Right lobe of liver (tissue), 6 donors: ENCODE data around the gene KIRREL3. TPM values are rescaled to one million over a fixed set of nuclear protein-coding genes. Genes with fewer than 3 reads are reported as not detected.
A peak's percentile ranks its signal among the peaks of the same experiment; 100 is the strongest.

Source experiments
- ATAC-seq, 4 donors: fragments of 200-7000 bp; cut with Tn5 transposase; one replicate each; pipeline ENCODE4 v1.9.1; 2020; ENCODE audit warnings: mild to moderate bottlenecking in 4 of 4, moderate library complexity in 4 of 4
- DNase-seq, 3 donors: peaks; one replicate each; pipeline ENCODE4 v3.0.0-alpha.2; 2020
- H3K27ac ChIP-seq, 3 donors: fragments of 200-600 bp; one replicate each; pipeline ENCODE4 v1.8.0; 2022
- H3K27me3 ChIP-seq, 2 donors: fragments of 200-600 bp; one replicate each; pipeline ENCODE4 v1.8.0; 2022
- H3K36me3 ChIP-seq, 4 donors: fragments of 200-600 bp; sonication (generic) in 1 of 4; one replicate each; pipeline versions ENCODE4 v1.5.1 to v1.8.0; 2017 to 2022; ENCODE audit warnings: control low read depth in 1 of 4
- H3K4me1 ChIP-seq, 4 donors: fragments of 200-600 bp; sonication (generic) in 1 of 4; one replicate each; pipeline versions ENCODE4 v1.5.1 to v1.8.0; 2017 to 2022; ENCODE audit warnings: control low read depth in 1 of 4
- H3K4me3 ChIP-seq, 3 donors: fragments of 200-600 bp; one replicate each; pipeline ENCODE4 v1.8.0; 2022
- H3K9me3 ChIP-seq, 4 donors: fragments of 200-600 bp; sonication (generic) in 1 of 4; one replicate each; pipeline versions ENCODE4 v1.5.1 to v1.8.0; 2017 to 2022; ENCODE audit warnings: control low read depth in 1 of 4
- POLR2A ChIP-seq: fragments of 450-650 bp; IDR thresholded peaks from one replicate; pipeline ENCODE4 v1.6.1; 2017; ENCODE audit warnings: antibody characterized with exemption, mild to moderate bottlenecking
- WGBS: methylation state at CpG from one replicate; pipeline ENCODE4 v1.1.6; 2018; ENCODE audit warnings: low coverage, low lambda C conversion rate; ENCODE audit not compliant: insufficient coverage; ENCODE audit errors: missing lambda C conversion rate; 5-methylcytosine and 5-hydroxymethylcytosine counted together
- intact Hi-C, 2 donors: fragments of 100-400 bp; cut with DNase I; formaldehyde crosslinking; loops; one replicate each; pipeline versions ENCODE4 v1.11.2 to v1.14.1; 2022
- total RNA-seq, 6 experiments: library from RNA; depleted of rRNA in 2 of 6; stranded (reverse); fragments of >200 nt in 2 of 6; fragmentation: NEBNext Ultra II Directional in 3 of 6; extraction: Animal tissue kit (Norgen Biotek cat#: 25700) in 3 of 6; gene quantifications; one replicate each; pipeline versions ENCODE4 v1.1.0 to v1.2.4, GENCODE V29; 2016 to 2023
- TF ChIP-seq, protein P1 (sequence below), 4 donors: fragments of 200-600 bp in 3 of 4; fragments of 450-650 bp in 1 of 4; IDR thresholded peaks; one replicate each; pipeline versions ENCODE4 v1.5.1 to v1.8.0; 2016 to 2022; ENCODE audit warnings: antibody characterized with exemption in 4 of 4, mild to moderate bottlenecking in 2 of 4
- donor health status: DM: no; HTN: yes; CAD: no.
- donor health status: DM: no; HTN: no; CAD: no.
- donor health status: DM: no; HTN: no; CAD: no.
- donor health status: DM: no; HTN: yes; CAD: no.
- donor health status: DM: no; HTN: yes; CAD: no.

KIRREL3 gene
- total RNA-seq, 6 experiments from 2014 or later = not detected

GRCh38 chr11:126713806-126714205, 286.8 kb downstream of the KIRREL3 start:
- TF ChIP-seq, protein P1, sequence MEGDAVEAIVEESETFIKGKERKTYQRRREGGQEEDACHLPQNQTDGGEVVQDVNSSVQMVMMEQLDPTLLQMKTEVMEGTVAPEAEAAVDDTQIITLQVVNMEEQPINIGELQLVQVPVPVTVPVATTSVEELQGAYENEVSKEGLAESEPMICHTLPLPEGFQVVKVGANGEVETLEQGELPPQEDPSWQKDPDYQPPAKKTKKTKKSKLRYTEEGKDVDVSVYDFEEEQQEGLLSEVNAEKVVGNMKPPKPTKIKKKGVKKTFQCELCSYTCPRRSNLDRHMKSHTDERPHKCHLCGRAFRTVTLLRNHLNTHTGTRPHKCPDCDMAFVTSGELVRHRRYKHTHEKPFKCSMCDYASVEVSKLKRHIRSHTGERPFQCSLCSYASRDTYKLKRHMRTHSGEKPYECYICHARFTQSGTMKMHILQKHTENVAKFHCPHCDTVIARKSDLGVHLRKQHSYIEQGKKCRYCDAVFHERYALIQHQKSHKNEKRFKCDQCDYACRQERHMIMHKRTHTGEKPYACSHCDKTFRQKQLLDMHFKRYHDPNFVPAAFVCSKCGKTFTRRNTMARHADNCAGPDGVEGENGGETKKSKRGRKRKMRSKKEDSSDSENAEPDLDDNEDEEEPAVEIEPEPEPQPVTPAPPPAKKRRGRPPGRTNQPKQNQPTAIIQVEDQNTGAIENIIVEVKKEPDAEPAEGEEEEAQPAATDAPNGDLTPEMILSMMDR (IDR thresholded peaks at IDR 0.05) = no peak
- TF ChIP-seq POLR2A = no peak
- Histone ChIP-seq H3K27me3 (no peaks in the 10 kb centered on the region), H3K9me3 (no peaks in the 10 kb centered on the region), H3K4me1 (no peaks in the 10 kb centered on the region), H3K4me3 (no peak overlapping the region), H3K36me3 (no peaks in the 10 kb centered on the region), H3K27ac (no peak overlapping the region)
- 78% methylated on average over 4 of the region's 6 CpGs for WGBS
- intact Hi-C loops = loop anchor here (10.0 kb wide), 3 partner anchors 109 to 281 kb away; no protein-coding TSS in a partner anchor
- DNase-seq (no peak), ATAC-seq (no peak)

DNA sequence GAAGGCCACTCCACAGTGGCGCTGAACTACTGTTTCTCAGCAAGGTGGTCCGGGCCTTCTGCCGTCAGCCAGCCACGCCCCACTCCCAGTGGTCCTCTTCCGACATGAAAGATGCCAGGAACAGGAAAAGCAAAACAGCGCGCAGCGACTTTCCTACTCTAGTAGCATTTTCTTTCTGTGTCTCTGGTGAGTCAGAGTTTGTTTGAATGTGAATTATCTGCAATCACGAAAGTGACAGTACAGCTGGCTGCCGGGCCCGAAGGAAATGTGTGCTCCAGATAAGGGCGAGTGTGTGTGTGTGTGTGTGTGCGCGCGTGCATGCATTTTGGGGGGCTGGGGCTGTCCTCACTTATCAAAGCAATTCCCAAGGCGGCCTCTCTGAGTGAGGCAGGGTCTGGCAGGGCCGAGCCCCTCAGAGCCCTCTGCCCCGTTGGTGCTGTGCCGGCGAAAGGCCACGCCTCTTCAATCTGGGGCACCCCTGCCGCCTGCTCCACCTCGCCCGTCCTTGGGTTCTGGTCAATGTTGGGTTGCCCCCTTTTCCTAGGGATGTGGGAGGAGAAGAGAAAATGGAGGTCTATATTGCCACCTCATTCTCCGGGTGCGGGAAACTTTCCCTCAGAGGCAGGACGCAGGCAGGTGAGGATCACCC, 288.5 kb downstream of the KIRREL3 start:
- 50% methylated on average over 16 of the region's 27 CpGs for WGBS
- TF ChIP-seq POLR2A = no peak
- H3K4me3 ChIP-seq = no peak overlapping the region
- ATAC-seq (peak in 1 of 4 donors; percentile 63), DNase-seq (no peak)
- H3K27me3 ChIP-seq = no peaks in the 10 kb centered on the region
- intact Hi-C loops = loop anchor here (10.0 kb wide), 3 partner anchors 107 to 283 kb away; no protein-coding TSS in a partner anchor
- H3K27ac ChIP-seq = no peak overlapping the region
- no peaks in the 10 kb centered on the region for H3K4me1 ChIP-seq
- H3K36me3 ChIP-seq = no peaks in the 10 kb centered on the region
- no peaks in the 10 kb centered on the region for H3K9me3 ChIP-seq

DNA sequence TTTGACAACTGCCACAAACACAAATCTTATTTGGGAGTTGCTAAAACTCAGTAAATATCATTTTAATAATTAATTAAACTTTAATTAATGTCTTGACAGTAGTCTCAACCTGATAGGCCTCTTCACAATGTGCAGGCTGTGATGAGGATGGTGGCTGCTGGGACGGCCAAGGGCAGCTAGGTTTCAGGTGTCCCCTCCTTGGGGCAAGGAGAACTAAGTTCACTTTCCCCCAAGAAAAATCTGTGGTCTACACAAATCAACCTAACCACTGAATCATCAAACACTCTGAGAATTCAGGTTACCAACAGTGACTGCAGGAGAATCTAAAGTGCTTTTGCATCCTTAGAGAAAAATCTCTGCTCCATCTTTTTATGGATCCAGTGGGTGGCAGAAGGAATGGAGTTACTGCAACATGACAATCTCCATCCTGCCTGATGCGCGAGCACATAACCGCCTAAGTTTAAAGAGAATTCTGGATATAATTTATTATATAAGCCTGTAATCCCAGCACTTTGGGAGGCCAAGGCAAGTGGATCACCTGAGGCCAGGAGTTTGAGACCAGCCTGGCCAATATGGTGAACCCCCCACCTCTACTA, 289.7 kb downstream of the KIRREL3 start:
- Histone ChIP-seq H3K4me3 (no peak overlapping the region), H3K27me3 (no peaks in the 10 kb centered on the region), H3K4me1 (no peaks in the 10 kb centered on the region), H3K9me3 (no peaks in the 10 kb centered on the region), H3K27ac (no peak overlapping the region), H3K36me3 (no peaks in the 10 kb centered on the region)
- WGBS = 91% methylated on average over 4 of the region's 4 CpGs
- intact Hi-C loops = loop anchor here (10.0 kb wide), 3 partner anchors 106 to 284 kb away; no protein-coding TSS in a partner anchor
- DNase-seq = no peak
- TF ChIP-seq POLR2A = no peak
- TF ChIP-seq, protein P1 (IDR thresholded peaks at IDR 0.05) = no peak
- ATAC-seq = no peak

DNA sequence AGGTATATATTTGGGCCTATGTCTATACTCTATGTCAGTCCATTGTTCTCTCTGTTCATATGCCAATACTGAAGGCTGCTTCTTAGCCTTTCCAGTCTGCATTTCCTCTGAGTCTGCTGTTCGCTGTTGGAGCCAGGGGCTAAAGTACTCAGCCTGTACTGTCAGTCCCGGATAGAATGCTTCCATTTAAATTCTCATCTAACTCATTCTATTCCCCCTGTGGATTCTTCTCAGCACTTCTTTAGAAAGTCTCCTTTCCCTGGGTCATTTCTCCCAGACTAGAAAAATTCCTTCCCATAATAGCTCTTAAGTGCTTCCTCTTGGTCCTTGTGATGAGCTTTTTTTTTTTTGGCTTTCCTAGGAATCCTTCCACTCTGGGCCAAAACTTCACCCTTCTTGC, 293.1 kb downstream of the KIRREL3 start:
- 68% methylated on average over 2 of the region's 2 CpGs for WGBS

DNA sequence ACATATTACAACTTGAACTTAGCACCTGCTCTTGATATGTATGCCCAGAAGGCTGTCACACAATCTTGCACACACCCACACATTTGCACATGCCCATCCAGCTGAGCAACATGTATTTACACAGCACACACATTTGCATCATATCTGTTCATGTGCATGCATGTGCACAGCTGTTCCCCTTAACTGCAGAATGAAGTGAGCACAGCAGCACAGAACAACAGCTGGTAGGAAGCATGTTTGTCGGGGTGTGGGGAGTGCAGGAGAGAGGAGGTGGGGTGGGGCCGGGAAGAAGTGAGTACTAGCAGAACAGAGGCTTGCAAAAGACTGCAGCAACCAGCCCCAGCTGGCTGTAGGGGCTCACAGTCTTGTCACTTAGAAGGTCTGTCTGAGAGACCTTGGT, 296.5 kb downstream of the KIRREL3 start:
- Histone ChIP-seq H3K27ac (no peak overlapping the region), H3K4me1 (no peaks in the 10 kb centered on the region), H3K27me3 (no peaks in the 10 kb centered on the region), H3K9me3 (no peaks in the 10 kb centered on the region), H3K4me3 (no peak overlapping the region), H3K36me3 (no peaks in the 10 kb centered on the region)
- DNase-seq (no peak), ATAC-seq (no peak)
- TF ChIP-seq, protein P1 (IDR thresholded peaks at IDR 0.05) = no peak
- no peak for TF ChIP-seq POLR2A
- WGBS = 70% methylated on average over 2 of the region's 2 CpGs
- intact Hi-C loops = no loop called here

More for the DNA sequence above, 293.1 kb downstream of the KIRREL3 start:
- Histone ChIP-seq H3K9me3 (no peaks in the 10 kb centered on the region), H3K4me1 (no peaks in the 10 kb centered on the region), H3K27me3 (no peaks in the 10 kb centered on the region), H3K27ac (no peak overlapping the region), H3K36me3 (no peaks in the 10 kb centered on the region), H3K4me3 (no peak overlapping the region)
- TF ChIP-seq, protein P1 (IDR thresholded peaks at IDR 0.05) = no peak
- TF ChIP-seq POLR2A = no peak
- intact Hi-C loops = no loop called here
- no peak for ATAC-seq
- no peak for DNase-seq
